Glomerular visceral epithelial cell (primary cell): ENCODE measurements around the gene FHL2.

Source experiments
- DNase-seq: peaks from one replicate; pipeline ENCODE4 v3.0.0-alpha.2; 2016; ENCODE audit errors: extremely low spot score

FHL2 gene

GRCh38 chr2:105397953-105398335 is 907 bp downstream of the FHL2 start:
- no peak for DNase-seq

- peak; percentile 68 for DNase-seq
These were observed 1.7 kb downstream of the FHL2 start for GRCh38 chr2:105397025-105397722.

GRCh38 chr2:105396254-105397024 is 2.4 kb downstream of the FHL2 start:
- DNase-seq, result peak; percentile 94

GRCh38 chr2:105395691-105396090 is 3.2 kb downstream of the FHL2 start:
- DNase-seq, result no peak

GRCh38 chr2:105394951-105395611 is 3.8 kb downstream of the FHL2 start:
- DNase-seq, result no peak

- DNase-seq, result peak; percentile 65
These were observed 5.3 kb downstream of the FHL2 start for GRCh38 chr2:105393373-105394055.

GRCh38 chr2:105391763-105392662 is 6.8 kb downstream of the FHL2 start:
- DNase-seq, result no peak

GRCh38 chr2:105391058-105391627 is 7.7 kb downstream of the FHL2 start:
- peak; percentile 66 for DNase-seq

GRCh38 chr2:105390454-105390853 is 8.4 kb downstream of the FHL2 start:
- no peak for DNase-seq

GRCh38 chr2:105388971-105389381 is 9.9 kb downstream of the FHL2 start:
- peak; percentile 55 for DNase-seq

GRCh38 chr2:105387225-105387624 is 11.6 kb downstream of the FHL2 start:
- DNase-seq, result no peak

- DNase-seq, result no peak
These were observed 12.9 kb downstream of the FHL2 start for GRCh38 chr2:105385731-105386540.

GRCh38 chr2:105384861-105385260 is 14.0 kb downstream of the FHL2 start:
- no peak for DNase-seq

- no peak for DNase-seq
These were observed 14.6 kb downstream of the FHL2 start for GRCh38 chr2:105384216-105384615.

GRCh38 chr2:105383432-105384166 is 15.3 kb downstream of the FHL2 start:
- DNase-seq, result no peak

GRCh38 chr2:105382177-105382576 is 16.7 kb downstream of the FHL2 start:
- DNase-seq, result no peak

- DNase-seq, result no peak
These were observed 17.7 kb downstream of the FHL2 start for GRCh38 chr2:105381101-105381668.

- DNase-seq, result no peak
These were observed 18.3 kb downstream of the FHL2 start for GRCh38 chr2:105380432-105381100.
